SK-N-MC (cell line): ENCODE data around the gene GGT6.

ENCODE experiments used
- EZH2 ChIP-seq: fragments of 200-600 bp; sonication (generic); IDR thresholded peaks from one replicate; pipeline ENCODE4 v1.6.1; 2017; ENCODE audit warnings: antibody characterized with exemption
- FOXP2 ChIP-seq: optimal IDR thresholded peaks from 2 replicates; pipeline ENCODE3; 2011; ENCODE audit warnings: mild to moderate bottlenecking, moderate library complexity; ENCODE audit not compliant: insufficient read depth; ENCODE audit errors: extremely low read length, control extremely low read depth
- POLR2AphosphoS5 ChIP-seq: IDR thresholded peaks from 2 replicates; pipeline ENCODE4 v1.6.1; 2012; ENCODE audit warnings: mild to moderate bottlenecking, low read depth, low read length, borderline replicate concordance

DNA sequence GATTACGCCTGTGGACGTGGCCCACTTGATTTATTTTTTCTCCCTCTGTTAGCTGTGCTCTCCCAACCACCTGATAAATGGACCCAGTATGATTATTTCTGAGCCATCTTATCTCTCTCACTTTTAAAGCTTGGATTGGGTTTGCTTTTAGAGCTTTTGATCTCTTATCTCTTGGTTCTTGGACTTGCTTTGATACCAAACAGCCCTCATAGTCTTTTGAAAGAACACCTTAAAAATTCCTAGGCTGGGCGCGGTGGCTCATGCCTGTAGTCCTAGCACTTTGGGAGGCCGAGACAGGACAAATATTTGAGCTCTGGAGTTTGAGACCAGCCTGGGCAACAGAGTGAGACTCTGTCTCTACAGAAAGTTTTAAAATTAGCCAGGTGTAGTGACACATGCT, 49.8 kb upstream of the GGT6 start:
- no peak for TF ChIP-seq EZH2
- no peak for TF ChIP-seq POLR2AphosphoS5
- TF ChIP-seq FOXP2, result no peak
